Activated CD4-positive, alpha-beta T cell treated with anti-CD3 and anti-CD28 coated beads, Interleukin-2, amount 50 U/mL, for 16 hours (primary cell): Measurements from ENCODE around the gene HDAC4.

Experiments used
- DNase-seq: peaks from one replicate; pipeline ENCODE4 v3.0.0-alpha.2; 2020

Gene HDAC4

GRCh38 chr2:239212121-239212928 lies 188.5 kb downstream of the HDAC4 start:
- no peak for DNase-seq

- no peak for DNase-seq
Observed at GRCh38 chr2:239211396-239212094, 189.3 kb downstream of the HDAC4 start.

GRCh38 chr2:239209783-239210182 lies 191.0 kb downstream of the HDAC4 start:
- no peak for DNase-seq

- no peak for DNase-seq
Observed at GRCh38 chr2:239208465-239209180, 192.2 kb downstream of the HDAC4 start.

- DNase-seq: no peak
Observed at GRCh38 chr2:239206851-239207250, 194.0 kb downstream of the HDAC4 start.

GRCh38 chr2:239206042-239206441 lies 194.8 kb downstream of the HDAC4 start:
- no peak for DNase-seq

- no peak for DNase-seq
Observed at GRCh38 chr2:239204876-239205468, 195.8 kb downstream of the HDAC4 start.

GRCh38 chr2:239204136-239204875 lies 196.5 kb downstream of the HDAC4 start:
- no peak for DNase-seq

GRCh38 chr2:239203443-239204135 lies 197.2 kb downstream of the HDAC4 start:
- no peak for DNase-seq

GRCh38 chr2:239202836-239203235 lies 198.0 kb downstream of the HDAC4 start:
- DNase-seq: no peak

- no peak for DNase-seq
Observed at GRCh38 chr2:239202343-239202742, 198.5 kb downstream of the HDAC4 start.

- DNase-seq: no peak
Observed at GRCh38 chr2:239201884-239202283, 198.9 kb downstream of the HDAC4 start.

GRCh38 chr2:239201531-239201876 lies 199.3 kb downstream of the HDAC4 start:
- no peak for DNase-seq

- no peak for DNase-seq
Observed at GRCh38 chr2:239200646-239201530, 199.9 kb downstream of the HDAC4 start.

- no peak for DNase-seq
Observed at GRCh38 chr2:239199041-239199768, 201.6 kb downstream of the HDAC4 start.

- DNase-seq: no peak
Observed at GRCh38 chr2:239198221-239198620, 202.6 kb downstream of the HDAC4 start.

- DNase-seq: no peak
Observed at GRCh38 chr2:239197146-239197545, 203.7 kb downstream of the HDAC4 start.

- no peak for DNase-seq
Observed at GRCh38 chr2:239196474-239197021, 204.3 kb downstream of the HDAC4 start.

- DNase-seq: no peak
Observed at GRCh38 chr2:239195992-239196391, 204.8 kb downstream of the HDAC4 start.

GRCh38 chr2:239195318-239195871 lies 205.4 kb downstream of the HDAC4 start:
- DNase-seq: no peak
